GM12892 (cell line): ENCODE results near the gene RAD50.

Experiments
- POLR2A ChIP-seq: IDR thresholded peaks from 2 replicates; pipeline ENCODE4 v1.6.1; 2011; ENCODE audit warnings: low read depth, low read length, control low read depth
- TAF1 ChIP-seq: IDR thresholded peaks from 2 replicates; pipeline ENCODE4 v1.6.1; 2011; ENCODE audit warnings: low read depth, mild to moderate bottlenecking, control low read depth, low read length, borderline replicate concordance

- TF ChIP-seq POLR2A (no peak), TAF1 (no peak)
These were observed 111.3 kb downstream of the RAD50 start for GRCh38 chr5:132667761-132668705.
